ENCODE data around the gene CCL14.

The CCL14 gene

GRCh38 chr17:35991075-35991474, 4.5 kb upstream of the CCL14 start:
- DNase-seq (ENCODE audit: low read depth) = no peak
- no peak overlapping the region for H3K4me3 ChIP-seq (ENCODE audit: low read length)
- TF ChIP-seq CTCF (conservative IDR thresholded peaks at IDR 0.05; ENCODE audit: low read depth, low read length) = no peak

DNA sequence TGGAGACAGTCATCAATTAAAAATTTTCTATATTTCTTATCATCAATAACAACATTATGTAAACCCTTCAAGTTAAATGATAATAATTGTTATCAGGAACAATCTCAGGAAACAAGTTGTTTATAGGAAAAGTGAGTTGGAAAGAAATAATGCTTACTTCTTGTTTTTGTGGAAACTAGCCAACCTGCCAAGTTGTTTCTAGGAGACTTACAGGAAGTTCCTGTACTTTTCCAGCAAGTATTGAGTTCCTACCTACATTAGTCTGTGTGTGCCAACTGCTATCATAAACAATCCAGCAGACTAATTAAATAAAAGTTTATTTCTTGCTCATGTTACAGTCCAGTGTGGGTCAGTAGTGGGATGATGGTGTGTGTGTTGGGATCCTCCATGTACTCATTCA, 1.6 kb upstream of the CCL14 start:
- no peak for TF ChIP-seq CTCF (conservative IDR thresholded peaks at IDR 0.05; ENCODE audit: low read depth, low read length)
- no peak for DNase-seq (ENCODE audit: low read depth)
- no peak overlapping the region for H3K4me3 ChIP-seq (ENCODE audit: low read length)

GRCh38 chr17:35984140-35984539, 2.4 kb downstream of the CCL14 start:
- no peak overlapping the region for H3K4me3 ChIP-seq (ENCODE audit: low read length)
- no peak for DNase-seq (ENCODE audit: low read depth)
- TF ChIP-seq CTCF (conservative IDR thresholded peaks at IDR 0.05; ENCODE audit: low read depth, low read length) = no peak

- H3K4me3 ChIP-seq (ENCODE audit: low read length) = no peak overlapping the region
- no peak for DNase-seq (ENCODE audit: low read depth)
These were observed 3.9 kb downstream of the CCL14 start for GRCh38 chr17:35982409-35983191.

GRCh38 chr17:35981908-35982330, 4.6 kb downstream of the CCL14 start:
- no peak for DNase-seq (ENCODE audit: low read depth)

More at GRCh38 chr17:35982409-35983191, 3.9 kb downstream of the CCL14 start:
- TF ChIP-seq CTCF (conservative IDR thresholded peaks at IDR 0.05; ENCODE audit: low read depth, low read length) = no peak

DNA sequence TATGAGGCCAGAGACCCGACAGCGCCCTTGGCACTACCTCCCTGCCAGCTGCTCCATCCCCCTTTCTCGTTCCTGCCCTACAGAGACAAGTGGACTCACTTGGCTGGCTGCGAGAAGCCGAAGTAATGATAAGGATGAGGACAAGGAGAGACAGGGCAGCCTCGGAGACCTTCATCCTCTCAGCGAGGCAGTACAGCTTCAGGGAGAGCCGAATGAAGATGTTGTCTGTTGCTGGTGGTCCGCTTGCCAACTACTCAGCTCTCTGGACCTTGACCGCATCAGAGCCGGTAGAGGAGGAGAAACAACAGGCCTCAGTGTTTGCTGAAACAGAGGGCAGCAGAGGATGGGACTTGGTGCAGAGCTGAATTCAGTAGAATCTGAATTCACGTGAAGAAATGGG, 5.3 kb downstream of the CCL14 start, which contains the start of gene CCL16:
CCL16 (minus strand) TSS at position 252 of the 400 bp plus-strand sequence; CDS start at position 175, 77 bp downstream.
- DNase-seq (ENCODE audit: low read depth) = no peak
- no peak for TF ChIP-seq CTCF (conservative IDR thresholded peaks at IDR 0.05; ENCODE audit: low read depth, low read length)
- no peak within 1 kb of the TSS for H3K4me3 ChIP-seq (ENCODE audit: low read length)

More at GRCh38 chr17:35981908-35982330, 4.6 kb downstream of the CCL14 start:
- no peak overlapping the region for H3K4me3 ChIP-seq (ENCODE audit: low read length)
- TF ChIP-seq CTCF (conservative IDR thresholded peaks at IDR 0.05; ENCODE audit: low read depth, low read length) = no peak

DNA sequence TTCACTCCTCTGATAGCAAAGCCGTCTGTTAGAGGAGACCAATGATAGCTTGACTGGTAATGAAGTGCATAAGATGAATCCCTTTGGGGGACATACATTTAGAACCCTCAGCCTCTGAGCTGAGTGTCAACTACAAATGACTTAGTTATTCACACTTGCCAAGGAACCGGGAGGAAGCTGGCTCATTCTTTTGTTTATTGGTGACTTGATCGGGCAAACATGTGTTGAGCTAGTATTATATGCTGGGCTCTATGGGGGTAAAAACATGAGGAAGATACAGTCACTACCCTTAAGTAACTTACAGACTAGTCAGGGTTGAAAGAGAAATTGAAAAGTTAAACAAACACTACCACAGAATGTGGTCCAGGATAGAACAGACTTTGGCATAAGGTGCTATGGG, 8.2 kb downstream of the CCL14 start:
- no peak for TF ChIP-seq CTCF (conservative IDR thresholded peaks at IDR 0.05; ENCODE audit: low read depth, low read length)
- DNase-seq (ENCODE audit: low read depth) = no peak

More for the DNA sequence above, 8.2 kb downstream of the CCL14 start:
- no peak overlapping the region for H3K4me3 ChIP-seq (ENCODE audit: low read length)

Data from retinal pigment epithelial cell (primary cell).